NOMO-1 treated with DMSO at 0.1 percent for 48 hours (cell line): ENCODE measurements around the gene SALL4.
"Not testable (repeated sequence)": the region's sequence is repeated elsewhere in the genome, so short reads cannot be mapped to it uniquely, and the experiment has no call there.

Experiments used
- DNase-seq: peaks from one replicate; lab custom pipeline; 2025; ENCODE audit not compliant: unreplicated experiment; lab: John Stamatoyannopoulos, UW

Gene SALL4

GRCh38 chr20:51739722-51740249 lies 62.5 kb downstream of the SALL4 start:
- no peak for DNase-seq

GRCh38 chr20:51738877-51739447 lies 63.4 kb downstream of the SALL4 start:
- no peak for DNase-seq

- DNase-seq = not testable (repeated sequence)
Measured at GRCh38 chr20:51738261-51738660, 64.1 kb downstream of the SALL4 start.

GRCh38 chr20:51736947-51737346 lies 65.4 kb downstream of the SALL4 start:
- no peak for DNase-seq

GRCh38 chr20:51735728-51736600 lies 66.4 kb downstream of the SALL4 start:
- DNase-seq = no peak

GRCh38 chr20:51734876-51735720 lies 67.2 kb downstream of the SALL4 start:
- DNase-seq = no peak

GRCh38 chr20:51733070-51733469 lies 69.3 kb downstream of the SALL4 start:
- DNase-seq = no peak
